RPMI8226 (cell line): Measurements from ENCODE around the gene CAV2.

ENCODE experiments used
- DNase-seq: peaks from one replicate; pipeline ENCODE4 v3.0.0-alpha.2; 2015

Gene CAV2

DNA sequence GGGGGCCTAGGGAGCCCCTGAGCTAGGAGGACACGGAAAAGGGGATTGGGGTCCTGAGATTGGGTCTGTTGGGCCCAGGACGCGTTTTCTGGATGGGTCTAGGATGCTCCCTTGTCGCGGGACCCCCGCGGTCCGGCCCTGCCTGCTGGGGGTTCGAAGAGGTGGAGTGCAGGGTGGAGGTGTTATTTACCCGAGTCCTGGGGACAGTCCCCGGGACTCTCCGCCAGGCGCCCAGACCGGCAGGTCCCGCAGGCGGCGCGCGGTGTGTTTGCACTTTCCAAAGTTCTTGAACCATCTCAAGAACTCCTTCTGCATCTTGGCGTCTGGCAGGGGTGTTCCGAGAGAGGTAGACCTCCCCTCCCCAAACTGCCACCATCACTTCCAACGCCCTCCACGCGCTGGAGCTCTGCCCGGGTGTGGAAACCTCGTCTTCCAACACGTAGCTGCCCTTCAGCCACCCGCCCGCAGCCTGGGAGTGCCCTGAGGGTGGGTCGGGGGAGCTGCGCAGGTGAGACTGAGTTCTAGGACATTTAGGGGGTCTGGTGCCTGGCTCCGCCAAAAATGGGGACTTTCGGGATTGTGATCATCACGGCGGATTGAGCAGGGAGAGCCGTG is 25.9 kb downstream of the CAV2 start:
- DNase-seq, result peak; percentile 68

DNA sequence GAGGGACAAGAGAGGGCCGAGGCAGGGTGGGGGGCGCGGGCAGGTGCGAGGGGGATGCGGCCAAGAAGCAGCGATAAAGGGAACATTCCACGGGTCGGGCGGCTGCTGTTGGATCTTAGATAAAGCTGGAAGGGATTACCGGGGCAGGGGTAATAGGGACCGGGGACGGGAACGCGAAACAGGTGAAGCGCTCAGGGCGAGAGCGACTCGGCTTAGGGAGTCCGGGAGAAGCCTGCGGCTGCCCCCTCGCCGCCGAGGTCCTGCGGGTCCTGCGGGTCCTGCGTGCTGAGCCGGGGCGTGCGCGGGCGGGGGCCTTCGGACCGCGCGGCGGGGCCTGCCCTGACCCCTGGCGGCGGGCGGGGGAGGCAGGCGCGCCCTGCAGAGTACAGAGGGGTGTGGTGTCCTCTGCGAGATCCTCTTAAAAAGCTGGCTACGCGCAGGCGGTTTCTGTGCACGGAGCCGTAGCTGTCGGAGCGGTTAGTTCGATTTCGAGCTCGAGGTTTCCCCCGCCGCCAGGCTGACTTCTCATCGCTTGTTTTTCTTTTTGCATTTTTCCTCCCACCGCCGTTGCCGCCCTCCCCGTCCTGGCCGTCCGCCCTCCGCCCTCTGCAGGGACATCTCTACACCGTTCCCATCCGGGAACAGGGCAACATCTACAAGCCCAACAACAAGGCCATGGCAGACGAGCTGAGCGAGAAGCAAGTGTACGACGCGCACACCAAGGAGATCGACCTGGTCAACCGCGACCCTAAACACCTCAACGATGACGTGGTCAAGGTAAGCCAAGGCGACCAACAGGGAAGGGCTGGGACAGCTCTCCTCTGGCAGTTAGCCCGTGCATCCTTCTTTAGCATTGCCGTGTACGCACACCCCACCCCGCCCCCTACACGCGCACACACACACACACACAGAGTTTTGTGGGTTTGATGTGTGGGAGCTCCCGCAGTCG is 26.6 kb downstream of the CAV2 start:
- DNase-seq, result peak; percentile 94

DNA sequence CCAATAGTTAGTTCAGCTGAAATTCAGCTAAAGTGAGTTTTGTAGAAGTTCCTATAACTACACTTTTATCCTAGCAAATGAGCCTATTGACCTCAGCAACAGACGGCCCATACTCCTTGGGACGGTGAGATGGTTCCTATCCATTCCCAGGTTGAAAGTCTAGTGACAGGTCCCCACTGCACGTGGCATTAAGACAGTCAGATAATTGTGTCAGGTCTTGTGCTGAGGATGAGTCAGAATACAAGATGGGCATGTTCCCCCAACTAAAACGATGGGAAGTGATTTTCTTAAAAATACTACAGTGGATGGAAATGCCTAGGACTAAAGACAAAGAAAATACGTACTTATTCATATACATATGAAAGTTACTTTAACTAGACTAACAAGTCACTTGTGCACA is 27.4 kb downstream of the CAV2 start:
- DNase-seq, result peak; percentile 47

DNA sequence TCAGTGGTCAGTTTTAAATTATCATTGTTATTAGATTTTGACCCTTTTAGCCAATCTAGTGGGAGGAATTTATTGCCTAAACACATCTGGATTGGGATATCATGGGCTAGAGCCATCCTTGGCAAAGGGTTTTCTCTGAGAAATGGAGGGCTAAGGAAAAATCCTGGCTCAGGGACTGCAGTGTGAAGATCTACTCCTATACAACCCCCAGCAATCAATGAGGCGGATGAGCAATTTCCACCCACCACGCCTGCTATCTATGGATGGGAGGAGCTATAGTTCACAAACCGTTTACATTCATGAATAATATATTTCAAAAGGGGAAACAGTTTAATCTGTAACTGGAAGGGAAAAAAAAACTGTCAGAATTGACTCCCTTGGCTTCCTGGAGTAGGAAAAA is 28.0 kb downstream of the CAV2 start:
- peak; percentile 47 for DNase-seq

DNA sequence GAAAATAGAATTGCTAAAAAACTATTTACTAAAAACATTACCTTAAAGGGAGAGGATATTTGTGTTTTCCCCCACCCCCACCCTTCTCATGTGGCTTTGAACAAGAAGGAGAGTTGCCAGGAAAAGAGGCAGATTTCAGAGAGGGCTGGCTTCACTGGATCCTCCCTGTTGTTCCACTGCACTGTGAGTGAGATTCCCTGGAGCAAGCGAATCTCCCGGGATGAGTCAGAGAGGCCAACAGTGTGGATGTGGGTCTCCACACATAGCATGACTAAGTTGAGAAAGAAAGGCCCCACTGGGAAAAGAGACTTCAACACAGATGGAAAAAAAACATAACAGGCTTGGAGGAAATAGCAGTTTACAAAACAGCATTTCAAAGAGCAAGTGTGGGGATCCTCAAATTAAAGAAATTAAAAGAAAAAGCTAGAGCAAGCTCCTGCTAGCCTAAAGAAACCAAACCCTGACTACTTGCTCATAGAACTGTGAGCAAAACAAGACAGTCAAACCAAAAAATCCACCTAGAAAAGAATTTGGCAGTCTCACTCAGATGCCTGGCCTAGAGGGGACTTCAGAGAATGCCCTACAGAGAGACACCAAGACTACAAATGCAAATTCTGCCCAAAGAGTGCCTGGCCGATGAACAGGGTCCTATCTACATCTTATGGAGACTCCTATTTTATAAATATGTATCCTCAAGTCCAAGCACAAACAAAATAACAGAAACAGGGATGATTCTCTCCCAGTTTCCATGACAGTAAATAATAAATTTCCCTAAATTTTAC is 28.7 kb downstream of the CAV2 start:
- DNase-seq, result peak; percentile 51

DNA sequence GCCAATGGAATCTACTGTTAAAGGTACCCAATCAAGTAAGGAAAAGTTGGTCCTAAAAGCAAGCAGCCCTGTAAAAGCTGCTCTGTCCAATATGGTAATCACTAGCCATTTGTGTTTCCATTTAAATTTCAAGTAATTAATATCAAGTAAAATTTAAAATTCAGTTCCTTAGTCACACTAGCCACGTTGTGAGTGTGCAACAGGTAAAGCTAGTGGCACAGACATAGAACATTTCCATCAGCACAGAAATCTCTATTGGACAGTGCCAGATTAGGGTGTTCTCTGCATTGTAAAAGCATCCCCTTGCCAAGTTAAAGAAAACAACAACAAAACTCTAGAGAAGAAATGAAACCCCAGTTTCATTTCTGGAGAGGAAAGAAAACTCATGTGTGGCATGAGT is 29.7 kb downstream of the CAV2 start:
- DNase-seq, result peak; percentile 23

DNA sequence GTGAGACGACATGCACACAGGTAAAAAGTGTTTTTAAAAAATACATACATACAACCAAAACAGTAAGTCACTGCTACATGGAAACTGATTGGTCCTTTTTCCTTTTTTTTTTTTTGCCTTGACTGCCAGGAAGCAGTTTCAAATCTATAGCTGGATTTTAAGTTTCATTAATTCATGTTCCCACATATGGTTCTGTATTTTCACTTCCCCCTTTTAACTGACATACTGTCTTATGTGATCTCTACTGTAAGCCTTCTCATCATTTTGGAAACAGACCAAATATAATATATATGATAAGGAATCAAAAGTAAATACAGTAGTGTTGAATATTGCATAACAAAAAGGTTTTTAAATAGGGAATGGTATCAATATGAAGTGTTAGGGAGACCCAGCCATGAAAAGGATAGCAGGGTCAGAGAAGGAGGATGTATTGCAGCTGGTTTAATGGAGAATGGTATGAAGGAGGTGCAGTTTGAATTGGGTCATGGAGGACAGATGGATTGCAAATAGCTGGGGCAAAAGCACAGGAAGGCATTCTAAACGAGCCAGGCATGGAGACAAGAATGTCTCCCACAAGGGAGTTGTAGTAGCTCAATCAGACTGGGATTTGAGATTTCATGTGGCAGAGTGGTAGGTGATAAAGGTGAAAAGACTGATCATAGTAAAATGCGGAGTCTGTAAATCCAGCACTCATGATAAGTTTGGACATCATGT is 30.7 kb downstream of the CAV2 start:
- DNase-seq, result peak; percentile 57

DNA sequence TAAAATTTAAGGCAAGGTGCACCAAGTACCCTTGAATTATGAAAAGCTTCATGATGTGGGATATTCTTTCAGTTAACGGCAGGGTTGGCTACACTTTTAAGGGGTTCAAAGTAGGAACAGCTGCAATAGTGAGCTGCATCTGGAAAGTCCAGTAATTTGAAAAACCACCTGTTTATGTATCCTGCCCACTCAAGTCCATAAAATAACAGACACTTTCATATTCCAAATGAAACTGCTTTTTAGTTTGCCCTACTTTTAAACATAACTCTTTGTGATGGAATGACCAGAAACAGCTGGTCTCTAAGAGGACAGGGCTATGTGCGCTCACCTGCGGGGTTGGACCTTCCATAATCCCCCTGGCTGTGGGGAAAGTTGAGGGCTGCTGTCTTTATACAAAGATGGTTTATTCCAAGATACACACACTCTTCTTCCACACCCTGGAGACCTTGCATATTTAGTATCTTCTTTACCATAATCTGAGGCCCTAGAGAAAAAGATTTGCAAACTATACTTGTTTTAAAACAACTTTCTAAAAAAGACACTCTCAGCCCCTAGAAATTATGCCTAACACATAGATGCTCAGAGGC is 32.7 kb downstream of the CAV2 start:
- DNase-seq, result no peak

DNA sequence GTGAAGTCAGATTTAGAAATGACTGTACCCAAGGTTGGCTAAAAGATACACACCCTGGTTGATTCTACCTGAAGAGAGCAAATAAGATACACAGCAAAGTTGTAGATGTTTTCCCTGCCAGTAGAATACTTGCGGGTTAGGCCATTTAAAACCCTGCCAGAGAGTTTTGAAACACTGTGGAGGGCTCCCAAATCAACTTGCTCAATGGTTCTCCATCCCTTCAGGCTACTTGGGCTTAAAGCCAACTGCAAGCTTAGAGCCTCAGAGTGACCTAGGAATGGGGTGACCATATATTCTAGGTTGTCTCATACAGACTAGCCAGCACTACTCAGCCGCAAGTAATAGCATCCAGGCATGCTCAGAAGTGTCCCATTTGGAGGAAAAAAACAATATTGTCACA is 35.3 kb downstream of the CAV2 start:
- DNase-seq, result no peak

DNA sequence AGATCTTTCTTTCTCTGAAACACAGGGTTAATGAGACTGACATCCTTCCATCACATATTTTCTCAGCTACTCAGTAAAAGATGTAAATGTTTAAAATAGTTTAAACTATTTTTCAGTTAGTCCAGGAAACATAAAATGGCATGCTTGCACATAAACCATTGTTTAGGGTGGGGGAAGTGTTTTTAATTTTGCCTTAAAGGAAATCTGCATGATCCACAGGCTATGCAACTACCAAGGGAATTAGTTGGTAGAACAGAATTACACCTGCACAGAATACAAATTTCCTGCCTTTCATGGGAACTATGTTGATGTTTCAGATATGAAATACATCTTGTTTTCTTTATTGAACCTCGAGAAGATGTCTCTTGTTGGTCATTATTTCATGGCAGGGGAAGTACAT is 35.9 kb downstream of the CAV2 start:
- DNase-seq, result no peak

DNA sequence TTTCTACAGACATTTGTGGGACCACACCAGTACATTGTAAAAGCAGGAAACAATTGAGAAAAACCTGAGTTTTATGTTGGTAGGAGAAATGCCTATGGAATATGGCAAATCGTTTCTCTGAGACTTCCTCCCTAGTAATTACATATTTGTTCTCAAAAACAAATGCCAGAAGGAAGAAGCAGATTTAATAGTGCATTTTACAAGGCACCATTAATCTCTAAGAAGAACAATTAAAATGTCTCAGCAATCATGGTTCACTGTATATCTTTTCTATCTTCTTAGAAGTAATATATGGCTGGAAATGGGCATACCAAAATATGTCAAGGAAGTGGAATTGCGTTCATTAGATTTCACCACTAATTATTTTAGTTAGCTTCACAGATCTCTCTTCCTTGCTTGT is 38.6 kb downstream of the CAV2 start:
- DNase-seq, result no peak

DNA sequence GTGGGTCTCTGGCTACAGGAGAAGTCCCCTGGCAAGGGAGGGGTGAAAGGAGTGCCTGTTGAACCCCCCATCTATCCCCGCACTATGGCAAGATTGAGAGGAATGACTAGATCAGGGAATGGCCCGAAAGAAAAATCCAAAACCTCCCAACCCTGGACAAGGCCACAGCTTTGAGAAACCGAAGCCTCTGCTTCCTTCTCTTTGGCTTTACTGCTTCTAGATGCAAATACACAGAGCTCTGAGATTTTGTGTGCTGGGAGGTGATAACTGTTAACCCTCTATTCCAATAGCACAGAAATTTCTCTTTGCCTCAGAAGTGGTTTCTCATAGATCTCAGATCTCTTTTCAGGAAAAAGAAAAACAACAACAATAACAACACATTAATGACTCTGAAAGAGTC is 40.3 kb downstream of the CAV2 start:
- no peak for DNase-seq

DNA sequence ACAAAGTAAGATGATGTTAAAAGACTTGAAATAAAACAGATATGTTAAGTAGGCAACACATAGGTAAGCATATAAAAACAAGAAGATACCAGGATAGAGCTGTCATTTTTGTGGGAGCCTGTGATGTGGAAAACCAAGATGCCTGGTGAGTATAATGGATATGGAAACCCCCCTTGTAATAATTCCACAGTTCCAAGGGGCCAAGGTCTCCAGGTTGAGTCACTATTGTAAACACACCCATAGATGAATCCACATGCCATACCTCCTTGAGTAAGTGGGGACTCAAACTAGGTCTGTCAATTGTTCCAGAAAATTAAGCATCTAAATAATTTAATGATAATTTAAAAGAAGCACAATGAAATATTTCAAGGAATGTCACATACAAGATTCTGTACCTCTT is 41.2 kb downstream of the CAV2 start:
- no peak for DNase-seq

DNA sequence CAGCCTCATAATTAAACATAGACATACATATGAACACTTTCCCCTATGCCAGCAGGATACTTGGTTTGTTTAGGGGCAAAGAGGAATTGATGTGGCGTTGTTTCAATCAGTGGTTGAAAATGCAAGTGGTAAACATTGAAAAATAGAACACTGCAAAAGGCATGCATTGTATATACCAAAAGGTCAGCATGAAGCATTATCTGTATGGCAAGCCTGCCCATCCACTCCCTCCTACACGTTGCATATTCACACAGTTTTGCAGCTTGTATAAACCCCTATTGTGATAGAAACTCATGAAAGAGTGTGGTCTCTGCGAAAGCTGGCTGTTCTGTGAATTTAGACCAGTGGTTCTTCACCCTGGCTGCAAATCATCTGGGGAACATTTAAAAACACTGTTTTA is 42.4 kb downstream of the CAV2 start:
- no peak for DNase-seq

DNA sequence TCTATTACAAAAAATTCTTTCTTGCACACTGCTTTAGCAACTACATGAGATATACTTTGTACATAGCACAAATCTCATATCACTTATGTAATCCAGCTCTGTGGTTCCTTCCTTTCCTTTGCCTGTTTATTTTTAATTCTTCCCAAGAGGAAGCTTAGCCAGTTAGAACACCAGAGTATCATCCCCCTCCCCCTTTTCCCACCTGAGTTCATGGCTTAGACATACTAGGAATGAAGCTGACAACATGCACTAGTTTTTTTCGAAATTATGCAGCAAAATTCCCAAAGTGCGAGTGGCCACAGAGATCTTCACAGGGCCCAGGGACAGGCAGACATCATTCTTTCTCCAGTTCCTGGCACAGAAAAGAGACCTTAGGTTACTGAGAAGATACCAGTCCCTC is 43.1 kb downstream of the CAV2 start:
- no peak for DNase-seq

DNA sequence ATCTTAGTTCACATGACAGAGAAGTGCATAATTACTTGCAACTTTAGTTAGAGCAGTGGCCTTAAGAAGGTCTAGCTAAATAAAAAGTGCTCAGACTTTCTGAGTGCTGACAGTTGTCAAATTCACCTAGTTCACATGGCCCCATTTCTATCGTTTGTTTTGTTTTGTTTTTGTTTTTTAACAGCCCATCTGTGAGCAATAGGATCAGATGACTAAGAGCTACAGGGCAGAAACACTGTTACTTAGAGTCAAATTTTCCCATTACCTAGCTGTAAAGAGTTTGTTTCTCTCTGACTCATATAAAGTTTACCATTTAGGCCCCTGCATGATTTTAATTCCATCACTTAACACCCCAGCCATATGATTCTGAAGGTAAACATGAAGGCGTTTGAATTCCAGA is 44.1 kb downstream of the CAV2 start:
- no peak for DNase-seq

DNA sequence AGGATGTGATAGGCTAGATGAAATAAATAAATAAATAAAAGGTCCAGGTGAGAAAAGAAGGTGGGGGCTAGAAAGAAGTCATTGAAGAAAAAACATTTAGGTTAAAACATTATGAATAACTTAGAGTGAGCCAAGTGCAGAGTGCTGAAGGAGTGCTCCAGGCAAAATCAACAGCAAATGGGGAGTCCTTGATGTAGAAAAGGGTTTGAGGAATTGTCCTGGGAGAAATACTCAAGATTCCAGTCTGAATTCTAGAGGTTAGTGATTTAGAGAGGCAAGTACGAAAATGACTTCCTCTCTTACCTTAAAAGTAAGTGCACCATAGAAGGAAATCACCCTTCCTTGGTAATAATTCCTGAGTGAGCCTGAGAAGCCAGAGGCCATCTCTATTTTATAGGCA is 44.9 kb downstream of the CAV2 start:
- DNase-seq, result no peak

DNA sequence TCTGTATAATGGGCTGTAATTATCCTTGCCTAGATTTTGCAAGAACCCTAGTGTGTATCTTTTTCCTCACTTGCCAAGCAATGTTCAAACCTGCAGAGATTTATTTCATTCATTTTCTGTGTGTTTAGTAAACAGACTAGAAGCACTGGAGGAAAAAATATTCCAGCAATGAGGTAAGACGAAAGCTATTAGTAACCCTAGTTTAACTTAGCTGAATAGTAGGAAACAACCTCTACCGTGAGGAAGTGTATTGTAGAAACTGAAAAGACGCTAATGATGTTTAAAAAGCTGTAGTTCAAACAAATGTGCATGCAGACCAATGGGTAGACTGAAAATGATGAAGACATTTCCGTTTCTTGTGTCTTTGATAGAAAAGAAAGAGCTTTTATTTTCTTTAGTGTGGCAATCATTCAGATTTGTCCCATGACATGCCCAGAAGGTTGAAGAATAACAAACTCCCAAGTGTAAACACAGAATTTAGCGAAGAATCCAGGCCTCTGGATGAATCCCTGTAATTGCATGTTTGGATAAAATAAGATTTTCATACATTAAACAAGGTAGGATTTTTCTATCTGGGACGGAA is 46.0 kb downstream of the CAV2 start:
- no peak for DNase-seq

DNA sequence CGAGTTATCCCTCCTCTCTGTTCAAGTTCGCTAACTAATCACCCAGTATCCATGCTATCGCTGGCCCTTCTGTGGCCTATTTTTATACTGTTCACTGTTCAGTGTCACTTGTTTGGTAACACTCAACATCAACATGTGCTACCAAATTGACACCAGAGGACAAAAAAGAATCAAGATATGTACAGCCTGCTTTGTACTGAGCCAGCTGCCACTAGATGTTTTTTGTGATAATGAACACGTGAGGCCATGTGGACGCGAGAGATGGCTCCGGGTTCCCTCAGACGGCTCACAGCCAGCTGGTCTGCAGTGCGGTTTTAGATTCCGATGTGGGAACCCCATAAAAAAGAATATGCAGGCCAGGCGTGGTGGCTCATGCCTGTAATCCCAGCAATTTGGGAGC is 46.5 kb downstream of the CAV2 start:
- no peak for DNase-seq

DNA sequence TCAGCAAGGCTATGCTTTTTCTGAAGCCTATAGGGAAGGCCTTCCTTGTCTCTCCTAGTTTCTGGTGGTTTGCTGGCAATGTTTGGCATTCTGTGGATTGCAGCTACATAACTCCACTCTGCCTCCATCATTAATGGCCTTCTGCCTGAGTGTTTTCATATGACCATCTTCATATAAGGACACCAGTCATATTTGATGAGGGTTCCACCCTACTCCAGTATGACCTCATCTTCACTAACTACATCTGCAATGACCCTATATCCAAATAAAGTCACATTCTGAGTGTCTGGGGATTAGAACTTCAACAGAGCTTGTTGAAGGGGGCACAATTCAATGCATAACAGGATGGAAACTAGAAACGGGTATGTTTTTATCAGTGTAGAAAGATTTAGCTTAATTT is 47.4 kb downstream of the CAV2 start:
- DNase-seq, result no peak

DNA sequence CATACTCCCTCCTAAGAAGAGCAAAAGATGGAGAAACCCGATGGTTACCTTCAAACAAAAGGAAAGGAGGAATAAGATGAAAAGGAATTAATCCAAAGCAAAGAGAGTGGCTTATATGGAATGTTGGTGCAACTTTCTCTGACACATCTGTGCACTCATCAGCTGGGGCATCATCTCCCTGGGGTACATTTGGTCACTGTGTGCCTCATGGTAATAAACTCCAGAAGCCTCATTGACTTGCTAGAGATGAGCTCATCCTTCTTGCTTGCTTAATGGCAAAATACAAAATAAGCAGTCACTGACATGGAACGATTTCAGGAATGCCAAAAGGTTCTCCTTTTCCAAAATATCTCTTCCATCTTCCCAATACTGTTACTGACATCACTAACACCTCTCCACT is 47.8 kb downstream of the CAV2 start:
- DNase-seq, result no peak

DNA sequence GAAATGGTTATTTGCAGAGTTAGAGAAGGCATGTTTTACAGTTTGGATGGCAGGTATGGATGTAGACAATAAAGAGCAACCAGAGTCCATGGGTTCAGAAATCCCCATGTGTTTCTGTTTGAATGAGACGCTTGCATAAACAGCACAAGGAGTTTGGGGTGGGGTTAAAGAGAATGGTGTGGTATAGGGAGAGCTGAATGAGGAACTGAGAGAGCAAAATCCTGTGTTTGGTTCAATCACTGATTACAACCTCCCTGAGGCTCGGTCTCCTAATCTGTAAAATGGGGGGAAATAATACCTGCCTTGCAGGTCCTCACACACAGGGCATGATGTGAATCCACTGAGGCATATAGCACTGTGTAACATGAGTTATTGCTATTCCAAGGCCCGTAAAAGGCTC is 49.0 kb downstream of the CAV2 start:
- DNase-seq, result peak; percentile 65
